ENCODE data around the gene SRP14.

- TF ChIP-seq CTCF (IDR thresholded peaks at IDR 0.05; ENCODE audit: insufficient read depth, low read length) = no peak
- no peak for TF ChIP-seq GABPA (IDR thresholded peaks at IDR 0.05; ENCODE audit: low read depth)
- TF ChIP-seq POLR2AphosphoS5 (IDR thresholded peaks at IDR 0.05; ENCODE audit: low read depth) = no peak
- no peak for TF ChIP-seq SPI1 (IDR thresholded peaks at IDR 0.05; ENCODE audit: borderline replicate concordance, low read depth)
- no peak for TF ChIP-seq REST (IDR thresholded peaks at IDR 0.05; ENCODE audit: insufficient replicate concordance, low read depth)
Measured at GRCh38 chr15:40087991-40088928, 49.3 kb upstream of the SRP14 start.
